RPMI7951 (cell line): Measurements from ENCODE around the gene OTOP3. TPM values are rescaled to one million over a fixed set of nuclear protein-coding genes. Genes with fewer than 3 reads are reported as not detected.

ENCODE experiments used
- DNase-seq: peaks from one replicate; pipeline ENCODE4 v3.0.0-alpha.2; 2012; ENCODE audit warnings: low read depth
- total RNA-seq: library from RNA; depleted of rRNA; stranded (reverse); fragments of >200 nt; shearing (Covaris generic); gene quantifications from 2 replicates; pipeline ENCODE4 v1.2.3, GENCODE V29; 2014

Gene OTOP3
- total RNA-seq, 1 experiment from 2014 or later: not detected

DNA sequence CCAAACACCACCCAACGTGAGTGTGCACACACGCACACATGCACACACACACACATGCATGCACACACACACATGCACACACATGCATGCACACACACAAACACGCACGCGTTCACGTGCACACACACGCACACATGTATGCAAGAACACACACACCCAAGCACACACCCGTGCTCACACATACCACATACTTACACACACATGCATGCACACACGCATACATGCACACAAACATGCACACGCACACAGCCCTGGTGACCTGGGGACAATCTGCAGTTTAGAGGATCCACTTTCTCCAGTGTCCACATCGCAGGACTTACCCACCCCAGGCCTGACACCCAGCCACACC, 18.9 kb upstream of the OTOP3 start:
- DNase-seq: no peak

DNA sequence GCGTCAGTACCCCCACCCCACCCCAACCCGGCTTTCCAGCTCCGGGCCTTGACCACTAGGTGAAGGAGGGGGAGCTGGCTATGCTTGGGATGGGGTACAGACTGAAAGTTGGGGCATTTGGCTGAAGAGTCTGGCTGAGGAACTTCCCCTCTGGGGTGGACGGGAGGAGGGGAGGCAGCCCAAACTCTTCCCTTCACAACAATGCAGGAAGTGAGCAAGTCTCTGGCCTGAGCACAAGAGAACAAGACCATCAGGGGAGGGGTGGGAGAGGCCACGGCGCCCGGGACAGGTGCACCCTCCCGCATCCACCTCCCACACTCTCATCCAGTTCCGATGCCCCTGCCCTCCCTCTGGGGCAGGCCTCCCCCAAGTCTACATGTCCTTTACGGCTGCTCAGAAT, 18.3 kb upstream of the OTOP3 start:
- no peak for DNase-seq

DNA sequence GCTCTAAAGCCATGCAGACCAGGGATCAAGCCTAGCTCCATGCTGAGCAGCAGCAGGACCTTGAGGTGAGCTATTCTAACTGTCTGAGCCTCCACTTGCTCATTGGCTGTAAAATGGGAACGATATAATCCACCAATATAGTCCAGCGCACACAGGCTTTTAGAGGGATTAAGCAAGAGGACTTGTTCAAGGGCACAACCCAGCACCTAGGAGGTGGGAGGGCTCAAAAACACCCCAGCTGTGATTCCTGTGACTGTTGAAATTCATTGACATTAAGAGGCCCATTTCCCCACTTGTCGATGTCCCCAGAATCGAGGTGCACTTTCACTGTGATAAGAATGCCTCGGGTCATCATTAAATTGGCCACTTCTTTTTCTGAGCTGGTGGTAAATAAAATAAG, 16.8 kb upstream of the OTOP3 start:
- no peak for DNase-seq

DNA sequence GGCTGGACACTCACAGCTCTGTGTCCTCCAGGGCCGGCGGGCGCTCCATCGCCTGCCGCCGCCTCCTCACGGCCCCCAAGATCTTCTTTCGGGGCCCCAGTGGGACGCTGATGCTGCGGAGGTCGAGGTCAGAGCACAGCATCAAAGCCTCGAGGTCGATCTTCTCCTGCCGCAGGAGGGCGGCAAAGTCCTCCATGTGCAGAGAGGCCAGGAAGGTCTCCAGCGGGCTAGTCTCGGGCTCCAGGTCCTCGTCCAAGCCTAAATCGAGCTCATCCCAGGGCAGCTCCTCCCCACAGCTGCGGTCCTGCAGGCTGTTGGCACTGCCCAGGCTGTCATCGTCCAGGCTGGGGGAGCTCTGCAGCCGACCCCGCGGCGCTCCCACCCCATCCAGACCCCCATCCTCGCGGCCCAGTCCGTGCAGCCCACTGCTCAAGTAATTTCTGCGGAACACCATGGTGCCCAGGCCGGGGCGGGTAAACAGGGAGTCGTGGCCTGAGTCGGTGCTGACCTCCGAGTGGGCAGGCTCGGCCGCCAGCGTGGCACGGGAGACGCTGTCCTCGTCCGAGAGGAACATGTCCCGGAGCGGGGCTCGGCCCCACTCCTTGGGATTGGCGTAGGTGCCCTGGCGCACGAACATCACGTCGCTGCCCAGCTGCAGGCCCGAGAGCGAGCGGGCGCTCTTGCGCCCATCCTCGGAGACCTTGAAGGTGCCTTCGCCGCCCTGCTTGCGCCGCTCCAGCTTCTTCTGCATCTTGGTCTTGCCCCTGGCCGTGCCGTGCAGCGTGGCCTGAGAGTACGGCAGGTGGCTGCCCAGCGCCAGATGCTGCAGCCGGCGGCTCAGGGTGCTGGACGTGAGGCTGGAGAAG, 16.0 kb upstream of the OTOP3 start:
- peak; percentile 10 for DNase-seq

DNA sequence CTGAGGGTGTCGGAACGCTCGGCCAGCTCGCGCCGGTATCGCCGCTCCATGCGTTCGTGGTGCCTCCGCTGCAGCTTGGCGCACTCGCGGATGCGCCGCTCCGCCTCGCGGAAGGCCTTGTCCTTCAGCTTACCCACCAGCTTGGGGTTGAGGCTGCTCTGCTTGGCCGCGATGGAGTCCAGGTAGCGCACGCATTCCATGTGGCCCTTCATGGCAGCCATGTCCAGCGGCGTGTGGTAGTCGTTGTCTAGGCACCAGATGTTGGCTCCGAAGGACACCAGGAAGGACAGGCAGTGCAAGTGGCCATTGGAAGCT, 15.4 kb upstream of the OTOP3 start:
- no peak for DNase-seq

DNA sequence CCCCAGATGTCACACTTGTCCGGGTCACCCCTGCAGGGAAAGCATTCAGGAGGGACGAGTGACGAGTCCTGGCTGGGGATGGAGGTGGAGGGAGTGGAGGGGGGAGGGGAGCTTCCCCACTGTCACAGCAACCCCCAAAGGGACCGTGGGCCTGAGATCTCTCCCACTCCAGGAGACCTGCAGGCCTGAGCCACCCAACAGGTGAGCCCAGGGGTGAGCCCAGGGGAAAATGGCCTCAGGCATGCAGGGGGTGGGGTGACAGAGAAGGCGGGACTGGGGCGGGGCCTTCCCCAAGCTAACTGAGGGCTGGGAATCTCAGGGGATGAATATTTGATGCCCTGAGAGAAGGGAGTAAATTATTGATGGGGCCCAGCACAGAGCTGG, 15.1 kb upstream of the OTOP3 start:
- DNase-seq: no peak

DNA sequence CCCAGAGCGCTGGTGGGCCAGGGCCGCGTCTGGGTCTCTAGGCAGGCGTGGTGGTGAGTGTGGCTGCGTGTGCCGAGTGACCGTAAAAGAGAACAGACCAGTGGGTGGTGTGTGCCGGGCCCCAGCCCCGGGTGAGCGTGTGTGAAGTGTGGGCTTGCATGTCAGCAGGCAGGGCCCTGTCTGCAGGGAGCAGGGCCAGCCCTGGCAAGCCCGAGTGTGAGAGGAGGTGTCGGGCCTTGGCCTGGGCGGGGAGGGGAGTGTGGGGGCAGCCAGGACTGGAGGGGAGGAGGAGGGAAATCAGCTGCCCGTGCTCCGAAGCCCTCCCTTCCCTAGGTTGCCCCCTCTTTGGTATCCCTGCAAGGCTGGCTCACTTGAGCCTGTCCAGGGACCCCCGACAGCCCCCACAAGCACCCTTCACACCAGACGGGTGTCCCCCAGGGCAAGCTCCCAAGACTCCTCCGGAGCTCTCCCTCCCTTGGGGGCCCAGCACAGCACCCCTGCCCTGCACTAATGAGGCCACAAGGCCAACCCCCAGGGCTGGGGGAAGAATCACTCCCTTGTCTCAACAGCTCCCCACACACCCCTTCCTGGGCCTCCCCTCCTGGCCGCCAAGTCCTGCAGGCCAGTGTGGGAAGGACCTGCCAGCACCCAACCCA, 14.5 kb upstream of the OTOP3 start:
- no peak for DNase-seq

DNA sequence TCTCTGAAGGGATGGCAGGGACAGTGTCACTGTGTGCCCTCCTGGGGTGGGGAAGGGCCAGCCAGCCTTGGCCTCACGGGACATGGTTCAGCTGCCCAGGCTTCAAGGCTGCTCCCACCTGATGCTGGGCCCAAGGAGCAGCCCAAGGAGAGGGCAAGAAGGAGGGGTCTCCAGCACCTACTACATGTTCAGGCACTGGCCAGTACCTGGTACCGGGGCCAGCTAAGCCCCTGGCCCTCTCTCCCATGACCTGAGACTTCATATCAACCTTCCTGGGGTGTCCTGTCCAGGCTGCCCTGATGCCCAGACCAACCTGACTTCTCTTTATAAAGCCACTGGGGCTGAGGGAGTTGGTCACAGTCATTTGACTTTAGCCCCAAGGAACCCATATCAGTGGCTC, 13.9 kb upstream of the OTOP3 start:
- no peak for DNase-seq

DNA sequence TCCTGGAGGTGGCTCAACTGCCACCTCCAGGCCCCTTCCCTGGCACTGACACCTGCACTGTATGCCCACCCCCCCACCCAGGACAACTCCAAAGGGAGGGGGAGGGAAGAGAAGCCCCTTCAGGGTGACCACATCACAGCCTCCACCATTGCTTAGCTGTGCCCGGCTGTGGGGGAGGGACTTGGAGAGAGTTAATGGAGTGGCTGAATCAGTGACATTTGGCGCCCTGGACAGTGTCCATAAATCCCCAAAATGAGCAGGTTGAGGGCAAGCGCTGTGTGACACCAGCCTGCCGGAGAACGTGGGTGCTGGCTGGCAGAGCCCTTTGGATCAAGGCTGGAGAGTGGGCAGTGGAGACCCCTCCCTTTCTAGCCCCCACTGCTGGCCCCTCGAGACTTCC, 13.5 kb upstream of the OTOP3 start:
- DNase-seq: no peak

DNA sequence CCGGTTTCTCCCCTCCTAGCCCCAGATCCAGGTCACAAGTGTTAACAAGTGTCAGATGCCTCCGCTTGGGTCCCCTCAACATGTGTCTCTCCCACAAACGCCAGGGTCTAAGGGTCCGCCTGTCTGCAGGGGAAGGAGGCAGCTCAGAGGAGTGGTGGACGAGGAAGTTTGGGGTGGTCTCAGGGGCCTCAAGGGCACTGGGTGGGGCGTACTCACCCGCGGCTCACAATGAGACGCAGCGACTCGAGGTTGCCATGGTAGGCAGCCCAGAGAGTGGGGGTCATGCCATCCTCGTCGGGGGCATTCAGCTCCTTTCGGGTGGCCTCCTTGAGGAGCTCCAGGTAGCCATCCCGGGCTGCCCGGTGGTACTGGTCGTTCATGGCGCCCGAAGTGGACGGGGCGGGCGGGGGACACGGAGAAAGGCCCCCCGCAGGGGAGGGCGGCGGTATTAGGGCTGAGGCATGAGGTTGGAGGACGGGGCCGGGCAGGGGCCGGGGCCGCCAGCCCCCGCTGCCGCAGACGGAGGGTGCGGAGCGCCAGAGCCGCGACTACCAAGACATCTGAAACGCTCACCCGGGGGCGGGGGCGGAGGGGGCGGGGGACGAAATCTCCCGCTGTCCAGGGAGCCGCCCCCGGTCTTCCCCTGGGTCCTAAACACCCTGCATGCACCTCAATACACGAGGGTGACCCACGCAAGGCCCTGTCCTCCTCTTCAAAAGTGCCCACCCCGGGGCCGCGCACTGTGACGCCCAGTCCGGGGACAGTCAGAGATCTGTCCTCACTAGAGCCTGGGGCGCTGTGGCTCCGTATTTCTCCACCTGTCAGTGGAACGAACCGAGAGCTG, 12.8 kb upstream of the OTOP3 start, which contains the start of gene USH1G:
Gene USH1G, minus strand, starts transcription at position 562 of the 844 bp plus-strand sequence. Its CDS starts 182 bp downstream, at position 380.
- DNase-seq: no peak

DNA sequence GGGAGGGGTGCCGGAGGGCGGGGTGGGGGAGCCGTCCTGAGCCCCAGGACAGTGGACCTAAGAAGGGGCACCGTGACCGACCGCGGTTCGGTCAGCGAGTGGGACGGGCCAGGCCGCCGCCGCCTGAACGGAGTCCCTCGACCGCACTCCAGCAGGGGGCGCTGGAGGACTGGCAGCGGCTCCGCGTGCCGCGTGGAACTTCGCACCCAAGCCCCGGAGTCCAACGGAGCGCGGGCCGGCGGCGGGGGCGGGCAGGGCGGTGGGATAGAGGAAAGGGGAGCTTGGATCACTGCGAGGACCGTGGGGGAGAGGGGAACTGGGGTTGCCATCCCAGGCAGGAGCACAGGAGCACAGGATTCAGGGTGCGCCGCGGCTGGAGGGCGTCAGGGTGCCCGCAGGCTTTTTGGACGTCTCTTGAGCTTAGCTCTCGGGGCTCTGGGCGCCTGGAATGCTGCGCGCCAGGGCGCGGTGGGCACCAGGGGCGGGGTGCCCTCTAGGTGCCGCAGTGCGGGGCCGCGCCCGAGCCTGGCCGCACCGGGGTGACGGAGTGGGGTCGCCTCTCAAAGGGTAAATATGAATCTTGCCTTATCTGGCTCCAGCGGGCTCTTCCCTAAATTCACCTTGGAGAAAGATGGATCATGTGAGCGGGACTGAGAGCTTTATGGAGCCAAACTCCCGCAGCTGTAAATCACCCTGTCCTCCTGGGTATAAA, 12.0 kb upstream of the OTOP3 start:
- DNase-seq: peak; percentile 20

DNA sequence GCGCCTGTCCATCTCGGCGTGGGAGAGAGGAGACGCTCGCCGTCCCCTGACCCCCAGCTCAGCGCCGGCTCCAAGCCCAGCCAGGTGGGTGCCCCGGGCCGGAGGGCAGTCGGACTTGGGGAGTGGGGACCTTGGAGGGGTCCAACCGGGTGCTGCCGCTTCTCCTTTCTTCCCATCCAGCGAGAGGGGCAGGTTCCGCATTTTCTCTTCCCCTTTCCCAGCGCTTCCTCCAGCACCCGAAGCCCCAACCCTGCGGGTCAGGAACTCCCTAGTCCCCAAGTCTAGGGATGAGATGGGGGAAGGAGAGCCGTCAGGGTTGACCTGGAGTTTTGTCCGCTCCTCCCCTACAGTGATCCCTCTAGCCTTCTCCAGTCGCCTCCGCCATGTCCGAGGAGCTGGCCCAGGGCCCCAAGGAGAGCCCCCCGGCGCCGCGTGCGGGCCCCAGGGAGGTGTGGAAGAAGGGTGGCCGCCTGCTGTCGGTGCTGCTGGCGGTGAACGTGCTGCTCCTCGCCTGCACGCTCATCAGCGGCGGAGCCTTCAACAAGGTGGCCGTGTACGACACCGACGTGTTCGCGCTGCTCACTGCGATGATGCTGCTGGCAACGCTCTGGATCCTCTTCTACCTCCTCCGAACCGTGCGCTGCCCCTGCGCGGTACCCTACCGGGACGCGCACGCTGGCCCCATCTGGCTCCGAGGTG, 11.3 kb upstream of the OTOP3 start, which contains the start of gene OTOP2:
Gene OTOP2, plus strand, starts transcription at position 24 of the 699 bp plus-strand sequence. Its CDS starts 360 bp downstream, at position 384.
- no peak for DNase-seq

DNA sequence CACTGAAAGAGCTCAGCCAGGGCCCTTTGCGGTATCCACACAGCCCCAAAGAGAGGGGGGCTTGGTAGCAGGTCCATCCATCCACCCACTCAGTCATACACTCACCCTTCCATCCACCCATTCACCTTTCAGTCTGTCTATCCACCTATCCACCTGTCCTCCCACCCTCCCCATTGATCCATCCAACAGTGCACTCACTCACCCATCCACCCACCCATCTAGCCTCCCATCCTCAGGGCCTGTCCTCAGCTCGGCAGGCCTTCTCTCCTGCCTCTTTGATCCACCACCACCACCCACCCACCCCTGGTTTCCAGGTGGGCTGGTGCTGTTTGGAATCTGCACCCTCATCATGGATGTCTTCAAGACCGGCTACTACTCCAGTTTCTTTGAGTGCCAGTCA, 10.5 kb upstream of the OTOP3 start:
- no peak for DNase-seq

DNA sequence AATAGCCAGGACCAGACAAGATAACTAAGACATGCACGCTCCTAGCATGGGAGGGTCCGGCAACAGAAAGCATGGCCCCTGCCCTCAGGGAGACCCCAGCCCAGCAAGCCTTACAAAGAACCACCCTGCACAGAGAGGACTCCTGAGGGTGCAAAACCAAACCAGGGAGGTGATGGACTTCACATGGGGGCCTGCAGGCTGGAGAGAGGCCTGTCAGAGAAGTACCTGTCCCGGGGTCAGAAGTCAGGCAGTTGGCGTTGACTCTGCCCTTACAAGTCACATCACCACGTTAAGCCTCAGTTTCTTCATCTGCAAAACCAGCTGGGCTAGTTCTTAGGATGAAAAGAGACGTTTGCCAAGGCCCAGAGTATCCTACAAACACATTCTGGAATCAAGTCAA, 6.9 kb upstream of the OTOP3 start:
- no peak for DNase-seq

DNA sequence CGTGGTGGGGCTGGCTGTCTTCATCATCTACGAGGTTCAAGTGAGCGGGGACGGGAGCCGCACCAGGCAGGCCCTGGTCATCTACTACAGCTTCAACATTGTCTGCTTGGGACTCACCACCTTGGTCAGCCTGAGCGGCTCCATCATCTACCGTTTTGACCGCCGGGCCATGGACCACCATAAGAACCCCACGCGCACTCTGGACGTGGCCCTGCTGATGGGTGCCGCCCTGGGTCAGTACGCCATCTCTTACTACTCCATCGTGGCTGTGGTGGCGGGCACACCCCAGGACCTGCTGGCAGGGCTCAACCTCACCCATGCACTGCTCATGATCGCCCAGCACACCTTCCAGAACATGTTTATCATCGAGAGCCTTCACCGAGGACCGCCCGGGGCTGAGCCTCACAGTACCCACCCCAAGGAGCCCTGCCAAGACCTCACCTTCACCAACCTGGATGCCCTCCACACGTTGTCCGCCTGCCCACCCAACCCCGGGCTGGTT, 5.1 kb upstream of the OTOP3 start:
- no peak for DNase-seq

DNA sequence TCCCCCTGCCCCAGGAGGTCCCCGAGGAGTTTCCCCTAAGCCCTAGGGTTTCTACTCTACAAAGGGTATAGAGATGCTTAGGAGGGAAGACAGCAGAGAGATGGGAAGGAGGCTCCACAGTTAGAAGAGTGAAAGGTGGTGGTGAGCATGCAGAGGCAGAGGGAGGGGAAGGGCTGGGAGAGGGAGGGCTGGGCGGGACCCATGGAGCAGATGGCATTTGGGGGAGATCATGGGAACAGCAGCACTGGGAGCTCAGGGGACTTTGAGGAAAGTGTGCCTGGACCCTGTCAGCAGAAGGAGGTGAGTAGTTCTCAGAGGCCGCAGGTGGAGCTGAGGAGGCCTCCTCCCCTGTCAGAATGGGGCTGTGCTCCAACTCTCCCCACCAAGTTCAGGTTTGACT, 650 bp upstream of the OTOP3 start:
- DNase-seq: no peak

DNA sequence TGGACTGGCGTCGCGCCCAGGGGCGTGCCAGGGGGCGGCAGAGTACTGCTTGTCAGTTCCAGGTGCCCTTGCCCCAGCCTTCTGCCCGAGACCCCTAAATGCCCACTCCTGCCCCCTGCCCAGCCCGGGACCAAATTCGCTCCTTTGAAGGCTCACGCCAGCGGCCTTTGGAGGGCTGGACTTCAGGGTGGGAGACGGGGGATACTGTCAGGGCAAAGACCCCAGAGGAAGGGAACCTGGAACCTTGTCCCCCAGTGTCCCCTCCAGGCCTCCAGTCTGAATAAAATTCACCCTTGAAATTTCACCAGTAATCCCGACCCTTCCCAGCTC, 737 bp downstream of the OTOP3 start:
- DNase-seq: no peak

DNA sequence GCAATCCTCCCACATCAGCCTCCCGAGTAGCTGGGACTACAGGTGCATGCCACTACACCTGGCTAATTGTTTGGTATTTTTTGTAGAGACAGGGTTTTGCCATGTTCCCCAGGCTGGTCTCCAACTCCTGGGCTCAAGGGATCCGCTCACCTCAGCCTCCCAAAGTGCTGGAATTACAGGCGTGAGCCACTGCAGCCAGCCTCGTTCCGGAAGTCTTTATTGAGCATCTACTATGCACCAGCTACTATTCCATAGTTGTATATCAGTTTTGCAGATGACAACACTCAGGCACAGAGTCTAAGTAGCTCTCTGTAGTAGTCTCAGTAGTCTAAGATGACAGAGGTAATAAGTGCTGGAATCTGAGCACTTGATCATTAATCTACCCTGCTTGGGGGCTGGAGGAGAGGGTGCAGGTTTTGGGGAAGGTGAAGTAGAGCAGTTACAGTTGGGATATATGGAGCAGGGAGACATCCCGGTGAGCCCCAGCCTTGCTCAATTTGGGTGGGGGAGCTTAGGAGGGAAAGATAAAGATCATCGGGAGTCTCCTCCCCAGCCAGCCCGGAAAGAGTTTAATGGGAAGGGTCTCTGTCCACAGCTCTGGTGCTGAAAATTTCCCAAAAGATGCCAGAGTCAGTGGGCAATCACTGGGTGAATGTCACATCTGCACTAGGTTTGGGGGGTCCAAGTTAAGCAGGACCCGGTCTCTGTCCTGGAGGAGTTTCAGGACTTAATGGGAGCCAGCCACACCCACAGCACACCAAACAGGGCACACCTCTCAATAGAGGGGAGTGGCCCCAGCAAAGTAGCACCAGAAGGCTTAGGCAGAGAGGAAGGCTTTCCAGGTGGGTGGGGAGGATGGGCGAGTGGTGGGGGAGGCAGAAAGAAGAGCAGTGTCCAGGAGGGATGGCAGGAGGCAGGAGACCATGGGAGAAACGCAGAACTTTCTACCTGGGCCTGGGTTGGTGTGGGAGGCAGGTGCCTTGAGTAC, 1.7 kb downstream of the OTOP3 start:
- no peak for DNase-seq

DNA sequence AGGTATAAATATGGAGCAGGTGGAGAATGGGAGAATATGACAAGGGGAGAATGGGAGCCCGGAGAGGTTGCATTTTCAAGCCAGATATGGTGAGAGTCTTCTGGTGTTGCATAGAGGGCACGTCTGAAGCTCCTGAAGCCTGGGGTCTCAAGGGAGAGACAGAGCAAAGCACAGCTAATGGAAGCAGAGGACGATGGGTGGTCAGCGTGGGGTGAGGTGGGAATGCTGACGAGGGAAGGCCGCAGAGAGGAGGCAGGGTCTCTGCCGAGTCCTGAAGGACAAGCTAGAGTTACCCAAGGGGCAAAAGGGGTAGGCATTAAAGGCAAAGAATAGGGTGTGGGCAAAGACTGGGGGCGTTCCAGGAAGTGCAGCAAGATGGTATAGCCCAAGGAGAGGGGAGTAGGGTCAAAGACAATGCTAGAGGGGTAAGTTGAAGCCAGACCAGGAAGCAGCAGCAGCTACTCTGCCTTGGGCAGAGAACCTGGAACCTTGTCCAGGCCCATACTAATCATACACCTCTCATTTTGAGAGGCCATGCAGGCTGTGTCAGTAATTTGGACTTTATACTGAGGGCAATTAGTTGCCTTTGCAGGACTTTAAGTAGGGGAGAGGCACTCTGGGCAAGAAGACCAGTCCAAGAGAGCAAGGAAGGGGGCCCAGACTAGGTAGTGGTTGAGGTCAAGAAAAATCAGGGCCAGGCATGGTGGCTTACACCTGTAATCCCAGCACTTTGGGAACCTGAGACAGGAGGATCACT, 2.7 kb downstream of the OTOP3 start:
- no peak for DNase-seq
